HG03045 (cell line): Measurements from ENCODE around the gene TOLLIP.

Source experiments
- ATAC-seq: cut with Tn5 transposase; IDR thresholded peaks from one replicate; pipeline ENCODE4 v1.9.1; 2021; ENCODE audit warnings: mild to moderate bottlenecking, moderate library complexity; ENCODE audit not compliant: unreplicated experiment

The TOLLIP gene

GRCh38 chr11:1283906-1284305 lies 25.5 kb downstream of the TOLLIP start:
- no peak for ATAC-seq

GRCh38 chr11:1283091-1283511 lies 26.3 kb downstream of the TOLLIP start:
- ATAC-seq, result no peak

GRCh38 chr11:1281974-1282365 lies 27.5 kb downstream of the TOLLIP start:
- no peak for ATAC-seq

DNA sequence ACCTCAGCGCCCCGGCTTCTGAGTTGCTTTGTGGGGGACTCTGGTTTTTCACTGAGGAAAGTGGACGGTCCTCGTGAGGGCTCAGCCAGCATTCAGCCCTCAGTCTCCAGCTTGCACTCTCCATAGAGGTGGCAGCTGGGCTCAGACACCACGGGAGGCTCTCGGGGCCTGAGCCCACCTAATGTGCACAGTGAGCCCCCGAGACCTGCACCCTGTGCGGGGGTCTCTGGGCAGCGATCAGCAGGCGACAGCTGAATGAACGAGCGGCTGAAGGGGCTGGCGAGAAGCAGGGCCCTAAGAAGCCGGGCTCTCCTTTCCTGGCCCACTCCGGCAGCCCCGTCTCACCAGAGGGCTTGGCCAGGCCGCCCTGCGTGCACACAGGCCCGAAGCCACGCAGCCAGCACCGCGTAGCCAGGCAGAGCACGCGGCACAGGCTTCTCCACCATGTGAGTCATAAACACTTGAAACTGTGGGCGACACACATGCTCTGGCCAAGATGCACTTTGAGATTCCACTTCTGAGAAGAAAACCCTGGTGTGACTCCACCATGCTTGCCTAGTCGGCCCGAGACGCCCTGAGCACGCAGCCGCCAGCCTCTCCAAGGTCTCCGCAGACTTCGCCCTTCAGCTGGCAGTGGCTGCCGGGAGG lies 28.0 kb downstream of the TOLLIP start:
- ATAC-seq, result no peak

DNA sequence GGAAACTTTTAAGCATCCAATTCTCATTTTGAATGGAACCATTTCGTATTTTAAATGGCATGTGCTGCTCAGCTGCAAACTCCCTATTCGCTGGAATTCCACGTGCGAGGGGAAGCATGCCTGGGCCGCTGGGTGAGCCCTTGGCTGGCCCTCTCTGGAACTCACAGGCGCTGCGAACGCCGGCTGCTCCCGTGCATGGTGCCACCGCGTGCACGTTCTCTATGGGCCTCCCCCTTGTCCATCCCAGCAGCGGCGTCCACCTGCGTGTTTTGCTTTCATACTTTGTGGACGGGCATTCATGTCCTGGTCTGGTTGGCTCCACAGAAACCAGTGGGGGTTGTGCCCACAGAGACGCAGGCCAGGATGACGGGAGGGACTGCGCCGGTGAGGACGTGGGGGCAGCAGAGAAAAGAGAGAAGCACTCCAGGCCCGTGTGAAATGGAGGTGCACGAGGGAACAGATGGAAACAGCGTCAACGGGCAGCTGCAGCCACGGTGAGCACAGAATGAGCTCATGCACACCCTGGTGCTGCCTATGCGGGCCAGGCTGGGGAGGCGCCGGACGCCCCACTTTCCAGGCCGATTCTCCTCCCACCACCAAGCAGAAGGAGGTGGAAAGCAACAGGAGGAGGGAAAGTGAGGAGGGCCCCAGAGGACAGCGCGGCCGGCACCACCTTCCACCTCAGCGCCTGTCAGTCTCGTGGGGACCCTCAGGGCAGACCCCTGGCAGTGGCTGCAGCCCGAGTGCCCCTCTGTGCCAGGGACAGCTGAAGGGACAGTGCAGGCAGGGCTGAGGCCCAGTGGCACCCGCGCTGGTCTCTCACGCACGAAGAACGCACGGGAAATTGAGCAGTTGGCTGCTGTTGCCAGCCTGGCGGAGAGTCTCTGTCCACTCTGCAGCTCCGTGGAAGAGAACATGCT lies 29.1 kb downstream of the TOLLIP start:
- ATAC-seq, result no peak

- ATAC-seq, result no peak
These were observed 29.8 kb downstream of the TOLLIP start for GRCh38 chr11:1279674-1280055.

GRCh38 chr11:1278766-1279673 lies 30.4 kb downstream of the TOLLIP start:
- no peak for ATAC-seq

DNA sequence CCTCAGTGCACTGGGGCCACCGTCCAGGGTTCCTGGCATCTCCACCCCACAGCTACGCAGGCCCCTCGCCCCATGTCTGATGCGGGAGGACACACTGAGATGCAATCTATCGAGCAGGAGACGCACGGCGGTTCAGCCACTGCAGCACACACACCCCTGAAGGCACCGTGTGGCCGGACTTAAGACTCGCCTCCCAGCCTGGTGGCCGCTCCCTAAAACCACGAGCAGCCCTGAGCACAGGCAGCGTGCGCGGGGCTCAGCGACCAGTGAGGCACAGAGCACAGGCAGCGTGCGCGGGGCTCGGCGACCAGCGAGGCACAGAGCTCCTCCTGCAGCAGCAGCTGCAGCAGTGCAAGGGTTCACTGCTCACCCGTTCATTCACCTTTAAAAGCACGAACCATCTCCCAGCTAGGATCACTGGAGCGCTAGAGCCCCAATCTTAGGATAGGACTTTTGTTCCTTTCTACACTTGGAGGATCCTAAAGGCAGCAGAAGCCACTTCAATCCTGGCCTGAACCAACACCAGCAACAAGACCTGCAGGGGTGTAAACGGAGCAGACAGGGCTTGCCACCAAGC lies 31.4 kb downstream of the TOLLIP start:
- ATAC-seq, result no peak

DNA sequence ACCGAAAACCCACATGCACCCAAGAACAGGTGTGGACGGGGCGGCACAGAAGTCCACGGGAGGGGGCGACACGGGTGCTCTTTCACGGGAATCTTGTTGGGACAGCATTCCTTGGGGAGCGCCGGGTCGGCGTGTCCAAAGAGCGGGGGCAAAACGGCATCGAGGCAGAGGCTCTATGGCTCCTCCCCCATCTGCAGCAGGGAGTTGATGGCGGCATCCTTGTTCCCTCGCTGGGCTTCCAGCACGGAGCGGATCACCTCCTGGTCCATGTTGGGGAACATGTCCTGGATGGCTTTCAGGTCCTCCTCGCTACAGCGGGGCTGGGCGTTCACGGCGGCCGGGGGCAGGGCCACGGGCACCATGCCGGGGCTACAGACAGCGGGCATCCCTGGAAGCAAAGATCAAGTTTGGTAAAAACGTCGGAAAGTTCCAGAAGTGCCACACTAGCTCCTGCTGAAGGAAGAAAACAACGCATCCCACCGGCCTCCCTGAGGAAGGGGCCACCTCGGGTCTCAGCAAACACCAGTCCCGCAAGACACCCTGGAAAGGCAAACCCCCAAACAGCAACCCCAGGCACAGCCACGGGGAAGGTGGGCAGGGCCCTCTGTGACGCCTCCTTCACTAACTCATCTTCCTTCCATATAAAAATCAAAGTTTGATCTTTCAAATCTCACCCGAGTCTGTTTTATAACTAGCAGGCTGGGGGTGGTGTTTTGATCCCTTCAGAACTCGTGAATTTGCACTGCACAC lies 32.4 kb downstream of the TOLLIP start:
- no peak for ATAC-seq

- no peak for ATAC-seq
These were observed 33.2 kb downstream of the TOLLIP start for GRCh38 chr11:1276041-1276790.

- ATAC-seq, result no peak
These were observed 34.4 kb downstream of the TOLLIP start for GRCh38 chr11:1275021-1275420.

GRCh38 chr11:1274501-1274900 lies 34.9 kb downstream of the TOLLIP start:
- no peak for ATAC-seq

GRCh38 chr11:1272531-1272930 lies 36.9 kb downstream of the TOLLIP start:
- no peak for ATAC-seq

- ATAC-seq, result no peak
These were observed 37.5 kb downstream of the TOLLIP start for GRCh38 chr11:1271927-1272326.

DNA sequence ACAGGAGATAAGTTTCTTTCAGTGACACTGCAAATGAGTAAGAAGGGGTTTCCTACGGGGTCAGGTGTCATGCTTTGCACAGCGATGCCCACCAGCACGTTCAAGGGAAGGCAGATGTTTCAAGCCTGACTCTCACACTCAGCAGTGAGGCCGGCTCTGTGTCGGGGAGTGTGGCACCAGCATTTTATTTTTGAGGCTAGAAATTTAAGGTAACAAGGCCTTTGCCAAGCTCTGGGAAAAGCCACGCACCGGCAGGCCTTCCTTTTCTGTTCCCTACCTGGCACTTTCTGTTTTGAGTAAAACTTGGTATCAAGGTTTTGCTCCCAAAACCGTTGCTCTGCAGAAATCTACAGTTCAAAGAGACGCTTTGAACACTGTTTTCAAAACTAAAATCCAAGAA lies 38.0 kb downstream of the TOLLIP start:
- no peak for ATAC-seq

DNA sequence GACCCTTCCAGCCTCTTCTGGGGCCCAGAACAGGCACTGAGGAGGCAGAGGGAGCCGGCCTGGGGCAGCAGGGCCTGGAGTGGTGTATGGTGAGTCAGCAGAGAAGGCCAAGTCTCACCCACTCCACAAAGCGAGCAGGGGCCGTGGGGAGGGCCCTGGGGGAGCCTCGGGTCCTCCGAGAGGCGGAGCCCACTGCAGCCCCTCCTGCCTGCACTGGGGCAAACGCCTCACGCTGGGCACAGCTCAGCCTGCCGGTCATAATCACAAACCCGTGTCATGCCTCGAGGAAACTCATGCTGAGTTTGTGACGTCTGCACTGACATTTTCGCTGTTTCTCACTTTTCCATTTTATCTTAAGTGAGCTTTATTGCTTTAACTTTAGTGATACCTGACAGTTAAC lies 38.4 kb downstream of the TOLLIP start:
- ATAC-seq, result no peak

GRCh38 chr11:1270476-1270875 lies 39.0 kb downstream of the TOLLIP start:
- ATAC-seq, result no peak

- ATAC-seq, result no peak
These were observed 39.5 kb downstream of the TOLLIP start for GRCh38 chr11:1269957-1270356.

GRCh38 chr11:1267441-1268100 lies 41.9 kb downstream of the TOLLIP start:
- ATAC-seq, result no peak
